Measurements from ENCODE around the gene IL13. TPM values are rescaled to one million over a fixed set of nuclear protein-coding genes. Genes with fewer than 3 reads are reported as not detected.

Gene IL13
- total and polyA plus RNA-seq, 10 of the 15 experiments (the other 5 are each of a cell fraction or from before 2014, with no cell fraction given): 0.06 to 0.40 (median 0.11) TPM; not detected in 6

- TF ChIP-seq, protein P1, sequence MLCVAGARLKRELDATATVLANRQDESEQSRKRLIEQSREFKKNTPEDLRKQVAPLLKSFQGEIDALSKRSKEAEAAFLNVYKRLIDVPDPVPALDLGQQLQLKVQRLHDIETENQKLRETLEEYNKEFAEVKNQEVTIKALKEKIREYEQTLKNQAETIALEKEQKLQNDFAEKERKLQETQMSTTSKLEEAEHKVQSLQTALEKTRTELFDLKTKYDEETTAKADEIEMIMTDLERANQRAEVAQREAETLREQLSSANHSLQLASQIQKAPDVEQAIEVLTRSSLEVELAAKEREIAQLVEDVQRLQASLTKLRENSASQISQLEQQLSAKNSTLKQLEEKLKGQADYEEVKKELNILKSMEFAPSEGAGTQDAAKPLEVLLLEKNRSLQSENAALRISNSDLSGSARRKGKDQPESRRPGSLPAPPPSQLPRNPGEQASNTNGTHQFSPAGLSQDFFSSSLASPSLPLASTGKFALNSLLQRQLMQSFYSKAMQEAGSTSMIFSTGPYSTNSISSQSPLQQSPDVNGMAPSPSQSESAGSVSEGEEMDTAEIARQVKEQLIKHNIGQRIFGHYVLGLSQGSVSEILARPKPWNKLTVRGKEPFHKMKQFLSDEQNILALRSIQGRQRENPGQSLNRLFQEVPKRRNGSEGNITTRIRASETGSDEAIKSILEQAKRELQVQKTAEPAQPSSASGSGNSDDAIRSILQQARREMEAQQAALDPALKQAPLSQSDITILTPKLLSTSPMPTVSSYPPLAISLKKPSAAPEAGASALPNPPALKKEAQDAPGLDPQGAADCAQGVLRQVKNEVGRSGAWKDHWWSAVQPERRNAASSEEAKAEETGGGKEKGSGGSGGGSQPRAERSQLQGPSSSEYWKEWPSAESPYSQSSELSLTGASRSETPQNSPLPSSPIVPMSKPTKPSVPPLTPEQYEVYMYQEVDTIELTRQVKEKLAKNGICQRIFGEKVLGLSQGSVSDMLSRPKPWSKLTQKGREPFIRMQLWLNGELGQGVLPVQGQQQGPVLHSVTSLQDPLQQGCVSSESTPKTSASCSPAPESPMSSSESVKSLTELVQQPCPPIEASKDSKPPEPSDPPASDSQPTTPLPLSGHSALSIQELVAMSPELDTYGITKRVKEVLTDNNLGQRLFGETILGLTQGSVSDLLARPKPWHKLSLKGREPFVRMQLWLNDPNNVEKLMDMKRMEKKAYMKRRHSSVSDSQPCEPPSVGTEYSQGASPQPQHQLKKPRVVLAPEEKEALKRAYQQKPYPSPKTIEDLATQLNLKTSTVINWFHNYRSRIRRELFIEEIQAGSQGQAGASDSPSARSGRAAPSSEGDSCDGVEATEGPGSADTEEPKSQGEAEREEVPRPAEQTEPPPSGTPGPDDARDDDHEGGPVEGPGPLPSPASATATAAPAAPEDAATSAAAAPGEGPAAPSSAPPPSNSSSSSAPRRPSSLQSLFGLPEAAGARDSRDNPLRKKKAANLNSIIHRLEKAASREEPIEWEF (IDR thresholded peaks at IDR 0.05; ENCODE audit: insufficient replicate concordance, low read depth, low read length): peak; percentile 98
- TF ChIP-seq FOXM1 (IDR thresholded peaks at IDR 0.05; ENCODE audit: low read depth, low read length) (no peak), HDAC6 (IDR thresholded peaks at IDR 0.05; ENCODE audit: unreplicated experiment) (no peak), SKIL (IDR thresholded peaks at IDR 0.05; ENCODE audit: low read depth, poor library complexity, severe bottlenecking) (peak; percentile 82), ZBTB11 (CRISPR knock-in tag; IDR thresholded peaks at IDR 0.05) (no peak), CHD2 (IDR thresholded peaks at IDR 0.05; ENCODE audit: borderline replicate concordance, low read depth, low read length) (peak; percentile 74; the same call in 1 of the 2 replicates), RCOR1 (conservative IDR thresholded peaks at IDR 0.05; ENCODE audit: low read depth, low read length) (no peak), NR2F1 (conservative IDR thresholded peaks at IDR 0.05) (peak; percentile 52; the same call in 1 of the 2 replicates), RAD21 (IDR thresholded peaks at IDR 0.05; ENCODE audit: insufficient read depth, low read depth, low read length) (peak; percentile 18; the same call in 1 of the 2 replicates), HCFC1 (IDR thresholded peaks at IDR 0.05; ENCODE audit: low read length) (no peak), NFXL1 (IDR thresholded peaks at IDR 0.05; ENCODE audit: borderline replicate concordance) (no peak), ZBED1 (IDR thresholded peaks at IDR 0.05; ENCODE audit: borderline replicate concordance) (peak; percentile 60)
- TF ChIP-seq, protein P2, sequence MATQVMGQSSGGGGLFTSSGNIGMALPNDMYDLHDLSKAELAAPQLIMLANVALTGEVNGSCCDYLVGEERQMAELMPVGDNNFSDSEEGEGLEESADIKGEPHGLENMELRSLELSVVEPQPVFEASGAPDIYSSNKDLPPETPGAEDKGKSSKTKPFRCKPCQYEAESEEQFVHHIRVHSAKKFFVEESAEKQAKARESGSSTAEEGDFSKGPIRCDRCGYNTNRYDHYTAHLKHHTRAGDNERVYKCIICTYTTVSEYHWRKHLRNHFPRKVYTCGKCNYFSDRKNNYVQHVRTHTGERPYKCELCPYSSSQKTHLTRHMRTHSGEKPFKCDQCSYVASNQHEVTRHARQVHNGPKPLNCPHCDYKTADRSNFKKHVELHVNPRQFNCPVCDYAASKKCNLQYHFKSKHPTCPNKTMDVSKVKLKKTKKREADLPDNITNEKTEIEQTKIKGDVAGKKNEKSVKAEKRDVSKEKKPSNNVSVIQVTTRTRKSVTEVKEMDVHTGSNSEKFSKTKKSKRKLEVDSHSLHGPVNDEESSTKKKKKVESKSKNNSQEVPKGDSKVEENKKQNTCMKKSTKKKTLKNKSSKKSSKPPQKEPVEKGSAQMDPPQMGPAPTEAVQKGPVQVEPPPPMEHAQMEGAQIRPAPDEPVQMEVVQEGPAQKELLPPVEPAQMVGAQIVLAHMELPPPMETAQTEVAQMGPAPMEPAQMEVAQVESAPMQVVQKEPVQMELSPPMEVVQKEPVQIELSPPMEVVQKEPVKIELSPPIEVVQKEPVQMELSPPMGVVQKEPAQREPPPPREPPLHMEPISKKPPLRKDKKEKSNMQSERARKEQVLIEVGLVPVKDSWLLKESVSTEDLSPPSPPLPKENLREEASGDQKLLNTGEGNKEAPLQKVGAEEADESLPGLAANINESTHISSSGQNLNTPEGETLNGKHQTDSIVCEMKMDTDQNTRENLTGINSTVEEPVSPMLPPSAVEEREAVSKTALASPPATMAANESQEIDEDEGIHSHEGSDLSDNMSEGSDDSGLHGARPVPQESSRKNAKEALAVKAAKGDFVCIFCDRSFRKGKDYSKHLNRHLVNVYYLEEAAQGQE (IDR thresholded peaks at IDR 0.05; ENCODE audit: low read depth, low read length): no peak
Measured at GRCh38 chr5:132662925-132663770, 5.2 kb downstream of the IL13 start (continued).

Data from GM12878 (cell line).